NCI-H2029 treated with DMSO at 0.1 percent for 48 hours (cell line): ENCODE measurements around the gene TRIM33.
"Not testable (repeated sequence)": the region's sequence is repeated elsewhere in the genome, so short reads cannot be mapped to it uniquely, and the experiment has no call there.

Experiments
- DNase-seq: peaks from one replicate; lab custom pipeline; 2025; lab: John Stamatoyannopoulos, UW

The TRIM33 gene

DNA sequence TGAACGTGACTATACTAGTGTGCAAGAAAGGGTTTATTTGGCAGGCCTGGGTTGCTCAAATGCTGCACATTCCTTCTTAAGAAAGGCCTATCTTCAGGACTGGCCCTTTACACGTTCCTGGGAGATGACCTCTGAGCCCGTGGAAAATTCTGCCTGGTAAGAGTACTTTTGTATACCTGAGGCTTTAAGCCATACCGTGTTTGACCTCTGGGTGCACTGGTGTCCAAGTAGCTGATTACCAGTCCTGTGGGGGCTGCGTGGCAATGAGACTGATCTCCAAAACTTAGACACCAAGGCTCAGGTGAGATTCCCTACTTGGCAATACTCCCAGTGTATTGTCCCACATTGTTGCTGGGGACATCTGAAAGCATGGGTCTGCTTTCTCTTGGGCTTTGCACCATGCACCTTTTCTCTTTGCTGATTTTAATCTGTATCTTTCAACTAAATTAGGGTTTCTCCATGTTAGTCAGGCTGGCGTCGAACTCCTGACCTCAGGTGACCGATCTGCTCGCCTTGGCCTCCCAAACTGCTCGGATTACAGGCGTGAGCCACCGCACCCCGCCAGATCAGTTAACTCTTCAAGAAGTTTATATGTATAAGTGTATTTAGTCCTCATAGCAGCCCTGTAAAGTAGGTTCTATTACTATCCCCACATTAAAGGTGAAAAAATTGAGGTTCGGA, 44.5 kb downstream of the TRIM33 start:
- no peak for DNase-seq

DNA sequence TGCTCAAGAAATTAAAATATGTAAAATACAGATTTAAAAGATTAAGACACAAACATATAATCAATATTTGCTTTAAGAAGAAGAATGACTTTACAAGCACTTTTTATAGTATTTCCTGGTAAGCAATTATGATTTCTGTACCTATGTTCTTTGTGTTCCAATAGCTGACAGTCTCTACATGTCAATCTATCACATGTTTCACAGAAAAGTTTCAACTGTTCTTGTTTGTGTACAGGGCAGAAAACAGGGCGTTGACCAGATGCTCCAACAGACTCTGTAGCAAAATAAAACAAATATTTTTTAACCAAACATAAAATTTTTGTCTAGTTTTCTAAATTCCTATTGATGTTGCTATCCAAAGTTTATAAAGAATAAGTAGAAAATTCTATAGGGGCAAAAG, 48.0 kb downstream of the TRIM33 start:
- no peak for DNase-seq

DNA sequence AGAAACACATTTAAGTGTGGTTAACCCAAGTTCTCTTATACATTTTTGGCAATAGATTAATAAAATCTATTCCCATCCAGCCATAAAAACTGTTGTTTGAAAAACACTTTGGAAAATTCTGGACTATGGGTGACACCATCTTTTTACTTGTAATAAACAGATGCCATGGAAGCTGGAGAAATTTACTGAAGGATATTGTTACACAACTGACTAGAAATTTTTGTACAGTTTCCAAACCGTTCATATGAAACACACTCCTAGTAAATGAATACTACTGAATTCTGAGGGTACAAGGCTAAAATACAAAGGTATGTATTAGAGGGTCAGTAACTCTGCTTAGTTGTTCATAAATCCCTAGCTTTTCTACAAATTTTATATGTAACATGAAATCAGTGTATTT, 48.7 kb downstream of the TRIM33 start:
- DNase-seq = no peak

DNA sequence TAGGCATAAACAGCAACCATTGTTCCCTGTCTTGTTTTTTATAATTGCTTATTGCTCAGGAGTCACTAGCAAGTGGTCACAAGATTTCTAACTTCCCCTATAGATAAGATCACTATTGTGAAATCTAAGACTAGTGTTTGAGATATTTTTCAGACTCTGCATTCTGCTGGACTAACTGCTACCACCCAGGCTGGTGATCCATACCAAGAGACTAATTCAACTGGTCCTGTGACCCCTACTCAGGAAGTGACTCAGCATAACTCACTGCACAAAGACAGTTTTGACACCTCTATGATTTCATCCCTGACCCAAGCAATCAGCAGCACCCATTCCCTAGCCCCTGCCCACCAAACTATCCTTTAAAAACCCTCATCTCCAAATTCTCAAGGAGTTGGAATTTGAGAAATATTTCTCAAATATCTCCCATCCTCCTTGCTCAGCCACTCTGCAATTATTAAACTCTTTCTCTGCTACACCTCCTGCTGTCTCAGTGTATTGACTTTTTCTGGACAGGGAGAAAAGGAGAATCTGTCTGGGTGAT, 52.7 kb downstream of the TRIM33 start:
- DNase-seq = no peak

DNA sequence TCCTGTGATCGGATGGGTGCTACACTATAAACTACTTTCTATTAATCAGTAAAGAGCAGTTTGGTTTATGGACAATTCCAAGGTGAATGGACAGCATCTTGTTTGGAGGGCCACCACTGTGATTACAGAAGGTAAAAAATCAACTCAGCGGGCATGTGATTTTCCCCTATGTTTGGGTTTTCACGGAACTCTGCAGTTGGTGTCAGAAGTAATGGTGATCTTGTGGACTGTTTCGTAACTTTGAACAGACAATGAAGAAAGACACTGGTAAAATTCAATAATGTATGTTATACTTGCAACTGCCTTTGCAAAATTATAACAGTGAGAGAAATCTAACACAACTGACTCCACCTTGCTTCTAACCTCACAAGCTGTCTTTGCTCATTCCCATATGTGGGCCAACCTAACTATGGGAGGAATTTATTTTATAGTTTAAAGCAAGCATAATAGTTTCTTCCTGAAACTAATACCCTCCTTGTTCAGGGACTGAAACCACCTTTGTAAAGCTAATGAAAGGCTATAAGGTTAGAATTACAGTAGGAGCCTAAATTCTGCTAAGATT, 53.2 kb downstream of the TRIM33 start:
- no peak for DNase-seq

DNA sequence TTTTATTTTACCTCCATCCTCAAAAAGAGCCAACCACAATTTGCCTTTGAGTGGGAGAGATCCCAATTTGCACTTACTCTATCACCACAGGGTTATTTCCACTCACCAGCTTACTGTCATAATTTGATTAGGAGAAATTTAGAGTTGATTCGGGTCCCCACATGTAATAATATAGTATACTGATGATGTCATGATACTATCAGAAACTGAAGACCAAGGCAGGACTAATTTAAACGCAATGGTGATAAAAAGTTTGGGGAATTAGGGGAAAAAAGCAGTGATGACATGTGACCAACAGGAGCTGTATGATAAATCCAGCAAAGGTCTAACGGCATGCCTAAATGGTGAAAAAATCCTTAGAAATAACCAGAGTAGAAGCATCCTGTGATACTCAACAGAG, 54.4 kb downstream of the TRIM33 start:
- no peak for DNase-seq

DNA sequence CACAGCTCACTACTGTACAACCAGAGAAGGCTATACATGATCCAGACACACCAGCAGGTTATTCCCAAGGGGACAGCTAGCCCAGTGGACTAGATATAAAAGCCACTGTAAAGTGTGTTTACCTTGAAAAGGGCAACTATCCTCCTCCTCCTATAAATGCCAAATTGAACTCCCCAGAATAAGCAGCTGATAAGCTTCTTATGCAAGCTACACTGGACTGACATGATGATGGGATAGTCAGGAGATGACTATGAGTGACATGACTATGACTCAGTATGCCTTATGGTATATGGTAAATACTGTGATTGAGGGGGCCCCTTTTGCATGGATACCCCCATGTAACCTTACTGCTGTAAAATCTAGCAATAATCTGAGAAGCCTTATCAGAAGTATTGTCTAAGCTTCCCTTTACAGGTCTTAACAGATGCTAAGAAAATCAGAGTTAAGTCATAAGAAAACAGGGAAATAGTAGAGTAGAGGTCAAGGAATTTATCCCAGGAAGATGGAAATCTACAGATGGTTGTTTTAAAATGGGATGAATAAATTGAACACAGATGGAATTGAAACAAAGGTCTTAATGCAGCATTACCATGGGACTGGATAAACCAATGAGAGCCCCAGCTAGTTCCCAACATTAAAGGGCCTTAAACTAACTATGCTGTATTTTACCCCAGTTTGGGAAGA, 55.8 kb downstream of the TRIM33 start:
- DNase-seq = no peak

DNA sequence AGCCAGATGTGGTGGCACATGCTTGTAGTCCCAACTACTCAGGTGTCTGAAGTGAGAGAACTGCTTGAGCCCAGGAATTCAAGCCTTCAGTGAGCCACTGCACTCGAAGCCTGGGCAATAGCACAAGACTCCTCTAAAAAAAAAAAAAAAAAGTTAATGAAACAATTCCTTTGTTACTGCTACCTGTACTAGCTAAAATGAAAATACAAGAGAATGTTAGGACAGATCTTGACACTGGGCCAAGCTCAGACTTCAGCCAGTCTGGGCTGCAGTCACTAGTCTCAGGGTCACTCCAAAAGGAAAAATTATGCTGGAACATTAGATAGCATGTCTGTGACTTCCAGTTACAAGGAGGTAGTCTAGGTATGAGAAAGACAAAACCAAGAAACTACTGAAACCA, 56.5 kb downstream of the TRIM33 start:
- DNase-seq = no peak

DNA sequence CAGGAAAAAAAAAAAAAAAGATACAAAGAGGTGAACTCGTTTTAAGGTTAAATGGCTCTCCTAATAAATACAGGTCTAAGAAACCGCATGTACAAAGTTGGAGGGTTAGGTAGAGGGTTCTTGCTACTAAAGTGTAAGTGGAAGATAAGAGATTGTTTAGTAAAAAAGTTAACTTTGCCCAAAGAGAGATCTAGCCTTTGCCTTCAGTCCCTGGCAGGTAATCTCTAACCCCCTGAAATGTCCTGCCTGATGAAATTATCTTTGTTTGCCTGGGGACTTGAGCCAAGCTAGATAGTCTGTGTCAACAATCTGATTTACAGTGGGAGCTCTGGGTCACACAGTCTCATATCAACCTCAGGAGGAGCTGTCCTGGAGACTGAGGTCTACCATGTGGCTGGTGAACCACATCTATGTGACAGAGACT, 57.6 kb downstream of the TRIM33 start:
- DNase-seq = no peak

DNA sequence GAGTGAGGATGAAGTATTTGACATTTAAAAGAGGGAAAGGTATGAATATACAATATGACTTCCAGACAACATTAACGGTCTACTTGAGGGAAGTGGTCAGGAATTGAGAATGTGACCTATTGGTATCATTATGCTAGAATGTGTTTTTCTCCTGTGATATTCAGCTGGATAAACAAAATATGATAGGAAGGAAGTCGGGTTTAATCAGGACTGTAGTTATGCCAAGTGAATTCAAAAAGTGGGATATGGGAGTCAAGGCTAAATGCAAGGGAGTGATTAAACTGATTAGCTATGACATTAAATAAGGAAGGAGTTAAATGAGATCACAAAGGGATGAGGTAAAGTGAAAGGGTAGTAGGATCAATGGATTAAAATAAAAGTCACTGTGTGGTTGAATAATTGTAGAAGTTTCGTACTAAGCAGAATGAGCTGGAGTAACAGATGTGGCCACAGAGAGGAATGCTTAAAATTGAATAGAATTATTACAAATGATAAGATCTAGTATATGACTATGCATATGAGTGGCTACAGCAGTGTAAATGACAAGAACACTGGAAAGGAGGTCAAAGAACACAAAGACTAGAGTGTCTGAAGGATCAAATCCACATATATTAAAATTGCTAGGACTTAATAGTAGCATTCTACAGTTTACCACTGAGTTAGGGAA, 62.5 kb downstream of the TRIM33 start:
- DNase-seq = no peak

DNA sequence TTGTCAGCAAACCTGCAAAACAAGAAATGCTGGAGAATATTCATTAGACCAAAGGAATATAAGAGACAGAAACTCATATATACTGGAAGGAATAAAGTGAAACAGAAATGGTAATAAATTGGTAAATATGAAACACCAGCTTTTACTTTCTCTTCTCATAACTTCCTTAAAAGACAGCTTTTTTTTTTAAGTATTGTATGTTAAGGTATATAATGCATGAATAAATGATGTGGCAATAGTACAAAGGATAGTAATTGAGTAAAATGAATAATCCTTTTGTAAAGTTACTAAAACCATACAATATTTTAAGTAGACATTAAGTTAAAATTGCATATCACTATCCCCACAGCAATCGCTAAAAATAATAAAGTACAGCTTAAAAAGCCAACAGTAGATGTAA, 64.8 kb downstream of the TRIM33 start:
- DNase-seq = no peak

DNA sequence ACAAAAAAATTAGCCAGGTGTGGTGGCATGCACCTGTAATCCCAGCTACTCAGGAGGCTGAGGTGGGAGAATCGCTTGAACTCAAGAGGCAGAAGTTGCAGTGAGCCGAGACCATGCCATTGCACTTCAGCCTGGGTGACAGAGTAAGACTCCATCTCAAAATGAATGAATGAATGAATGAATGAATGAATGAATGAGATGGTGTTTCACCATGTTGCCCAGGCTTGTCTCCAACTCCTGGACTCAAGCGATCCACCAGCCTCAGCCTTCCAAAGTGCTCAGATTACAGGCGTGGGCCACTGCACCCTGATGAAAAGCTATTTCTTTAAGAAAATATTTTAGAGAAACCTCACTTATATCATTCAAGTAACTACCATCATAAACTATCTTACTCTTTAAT, 67.8 kb downstream of the TRIM33 start:
- DNase-seq = not testable (repeated sequence)

DNA sequence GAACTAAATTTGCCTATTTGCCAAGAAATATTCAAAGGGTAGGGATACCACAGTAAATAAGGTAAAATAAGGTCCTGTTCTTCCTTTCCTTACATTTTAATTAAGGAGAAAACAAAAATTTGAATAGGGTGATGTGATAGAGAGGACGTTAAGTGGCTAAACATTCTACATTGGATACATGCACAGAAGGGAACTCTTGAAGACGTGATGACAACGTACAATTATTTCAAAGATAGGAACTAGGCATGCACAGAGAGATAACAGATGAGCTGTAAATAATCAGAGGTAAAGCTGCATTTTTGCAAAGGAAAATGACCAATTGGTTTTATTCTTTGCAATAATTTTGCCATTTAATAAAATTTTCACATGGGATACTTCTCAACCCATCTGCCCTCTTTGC, 69.7 kb downstream of the TRIM33 start:
- DNase-seq = no peak

DNA sequence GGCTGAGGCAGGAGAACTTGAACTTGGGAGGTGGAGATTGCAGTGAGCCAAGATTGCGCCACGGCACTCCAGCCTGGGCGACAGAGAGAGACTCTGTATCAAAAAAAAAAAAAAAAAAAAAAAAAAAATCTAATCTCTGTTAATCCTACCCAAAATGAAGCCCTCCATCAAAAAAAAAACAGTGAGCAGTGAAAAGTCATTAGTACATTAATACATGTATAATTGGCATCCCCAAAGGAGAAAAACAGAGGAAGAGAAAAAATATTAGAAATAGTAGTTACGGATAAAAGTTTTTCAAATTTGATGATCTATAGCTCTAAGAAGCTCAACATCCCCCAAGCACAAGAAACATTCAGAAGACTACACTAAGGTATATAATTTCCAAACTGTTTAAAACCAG, 71.6 kb downstream of the TRIM33 start:
- DNase-seq = no peak

DNA sequence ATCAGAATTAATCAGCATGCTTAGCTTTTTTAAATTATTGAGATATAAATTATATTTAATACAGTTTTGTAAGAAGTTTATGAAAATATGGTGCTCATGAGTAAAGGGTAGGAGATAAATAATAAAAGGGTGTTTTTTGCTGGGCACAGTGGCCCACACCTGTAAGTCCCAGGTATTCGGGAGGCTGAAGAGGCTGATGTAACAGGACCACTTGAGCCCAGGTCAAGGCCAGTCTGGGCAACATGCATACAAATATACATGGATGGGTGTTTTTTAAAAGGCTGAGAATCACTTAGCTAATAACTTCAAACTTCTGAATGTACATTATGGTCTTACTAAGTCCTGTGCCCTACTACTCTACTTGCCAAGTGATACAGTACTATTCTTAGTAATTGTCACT, 73.2 kb downstream of the TRIM33 start:
- DNase-seq = no peak

DNA sequence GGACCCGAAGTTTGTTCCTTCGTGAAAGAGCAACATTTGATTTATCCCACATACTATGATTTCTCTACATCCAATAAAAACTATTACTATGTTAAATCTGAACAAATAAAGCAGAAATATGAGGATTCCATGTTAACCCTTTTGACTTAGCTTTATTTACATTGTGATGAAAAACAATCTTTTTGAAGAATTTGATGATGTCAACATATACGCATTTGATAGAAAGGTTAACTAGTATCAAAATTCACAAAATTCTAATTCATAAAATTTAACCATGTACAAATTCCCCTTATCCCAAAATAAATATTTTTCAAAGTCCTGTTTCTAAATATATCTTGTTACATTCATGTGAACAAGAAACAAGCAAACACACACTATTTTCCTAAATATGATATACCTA, 74.2 kb downstream of the TRIM33 start:
- DNase-seq = no peak

DNA sequence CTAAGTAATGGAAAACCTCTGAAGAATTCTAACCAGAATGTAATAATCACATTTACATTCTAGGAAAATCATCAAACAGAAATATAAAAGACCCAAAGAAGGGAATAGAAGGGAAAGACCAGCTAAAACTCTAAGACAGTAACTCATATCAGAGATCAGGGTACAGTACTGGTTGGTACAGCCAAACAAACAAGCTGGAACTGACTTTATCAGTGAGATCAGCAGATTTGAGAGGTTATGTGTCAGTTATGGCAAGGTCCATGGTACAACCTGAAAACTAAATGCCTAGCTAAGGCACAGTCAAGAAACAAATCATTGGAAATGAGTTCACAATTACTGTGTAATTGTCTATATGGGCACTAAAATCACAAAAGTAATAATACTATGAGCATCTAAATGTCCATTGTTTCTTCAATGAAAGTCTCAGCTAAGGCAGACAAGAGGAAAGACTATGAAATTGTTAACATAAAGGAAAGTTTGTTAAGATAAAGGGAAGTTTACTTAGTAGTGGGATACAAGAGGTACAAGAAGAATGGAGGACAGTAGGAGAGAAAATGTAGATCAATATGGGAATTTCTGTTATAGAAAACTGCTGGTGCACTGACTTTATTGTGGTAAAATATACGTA, 75.8 kb downstream of the TRIM33 start:
- no peak for DNase-seq

DNA sequence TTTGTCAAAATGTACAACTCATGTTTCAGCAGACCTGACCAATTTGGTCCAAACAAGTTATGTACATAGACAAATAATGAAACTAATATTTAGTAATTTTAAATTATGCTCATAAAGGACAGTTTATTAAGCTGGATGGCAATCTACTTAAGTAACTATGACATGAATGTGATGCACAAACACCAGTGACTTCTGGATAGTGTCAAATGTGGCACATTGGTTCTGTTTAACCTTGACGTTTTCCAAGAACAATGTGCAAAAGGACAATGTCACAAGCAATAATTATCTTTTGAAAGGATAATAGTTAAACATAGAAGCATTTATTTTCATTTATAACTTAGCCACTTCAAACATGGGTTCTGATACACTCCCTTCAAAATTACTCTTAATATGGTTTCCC, 80.0 kb downstream of the TRIM33 start:
- no peak for DNase-seq

DNA sequence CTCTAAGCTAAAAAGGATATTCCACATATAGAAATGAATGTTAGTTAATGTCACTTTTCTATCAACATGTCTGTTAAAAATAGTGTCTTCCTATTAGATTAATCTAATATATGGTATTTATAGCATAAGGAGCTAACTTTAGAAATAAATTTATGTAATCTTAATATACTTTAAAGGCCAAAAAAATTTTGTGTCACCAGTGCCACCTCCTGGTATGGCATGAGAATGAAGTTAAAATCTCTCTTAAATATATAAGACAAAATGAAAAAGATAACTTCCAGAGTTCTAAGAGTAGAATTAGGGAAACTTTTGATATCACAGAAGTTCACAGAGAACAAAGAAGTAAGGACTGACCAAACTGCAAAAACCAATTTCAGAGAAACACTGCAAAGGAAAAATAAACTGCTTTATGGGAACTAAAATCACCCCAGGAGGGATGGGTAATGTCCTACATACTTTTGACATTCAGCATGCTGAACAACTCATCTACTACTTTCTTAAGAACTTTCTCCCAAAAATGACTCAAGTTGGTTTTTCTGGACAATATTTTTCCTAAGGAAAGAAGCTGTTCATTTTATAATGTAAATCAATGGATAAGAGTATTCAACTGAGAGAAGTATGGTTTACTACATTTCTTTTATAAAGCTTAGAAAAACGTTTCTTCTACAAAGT, 82.8 kb downstream of the TRIM33 start:
- DNase-seq = no peak

DNA sequence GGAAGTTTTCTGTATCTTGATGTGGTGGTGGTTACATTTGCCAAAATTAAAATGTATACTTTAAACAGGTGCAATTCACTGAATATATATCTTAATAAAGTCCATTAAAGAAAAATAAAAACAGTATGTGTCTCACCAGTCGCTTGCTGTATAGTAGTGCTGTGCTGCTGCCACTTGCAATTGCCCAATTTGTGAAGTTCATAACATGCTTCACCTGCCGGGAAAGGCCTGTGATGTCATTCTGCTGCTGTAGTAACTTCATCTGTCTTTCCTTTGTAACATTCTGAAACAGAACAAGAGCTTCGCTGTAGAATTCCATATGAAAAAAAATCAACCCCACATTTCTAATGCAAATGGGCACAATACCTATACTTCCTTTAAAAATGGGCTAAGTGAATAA, 83.4 kb downstream of the TRIM33 start:
- no peak for DNase-seq

DNA sequence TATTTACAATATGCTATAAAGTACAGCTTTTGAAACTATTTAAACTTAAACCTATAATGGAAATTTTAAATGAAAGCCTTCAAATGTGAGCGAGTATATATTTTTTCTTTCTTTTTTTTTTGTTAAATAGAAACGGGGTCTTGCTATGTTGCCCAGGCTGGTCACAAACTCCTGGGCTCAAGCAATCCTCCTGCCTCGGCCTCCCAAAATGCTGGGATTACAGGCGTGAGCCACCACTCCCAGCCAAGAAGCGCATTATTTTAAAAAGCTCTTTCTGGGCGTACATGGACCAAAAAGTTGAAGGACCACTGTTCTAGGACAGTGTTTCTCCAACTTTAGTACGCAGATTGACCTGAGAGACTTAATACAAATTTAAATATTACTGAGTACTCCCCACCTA, 87.5 kb downstream of the TRIM33 start:
- no peak for DNase-seq

DNA sequence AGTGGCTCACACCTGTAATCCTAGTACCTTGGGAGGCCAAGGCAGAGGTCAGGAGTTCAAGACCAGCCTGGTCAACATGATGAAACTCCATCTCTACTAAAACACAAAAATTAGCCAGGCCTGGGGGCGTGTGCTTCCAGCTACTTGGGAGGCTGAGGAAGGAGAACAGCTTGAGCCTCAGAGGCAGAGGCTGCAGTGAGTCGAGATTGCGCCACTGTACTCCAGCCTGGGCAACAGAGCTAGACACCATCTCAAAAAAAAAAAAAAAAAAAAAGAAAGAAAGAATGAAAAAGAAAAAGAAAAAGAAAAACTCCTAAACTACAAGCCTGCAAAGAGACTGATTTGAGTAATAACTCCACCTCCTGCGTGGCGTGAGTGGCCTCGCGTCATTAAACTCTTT, 92.1 kb downstream of the TRIM33 start:
- DNase-seq = not testable (repeated sequence)
